HCT116 (cell line): ENCODE data around the gene FGF1. TPM values are rescaled to one million over a fixed set of nuclear protein-coding genes. Genes with fewer than 3 reads are reported as not detected.

Experiments
- ATAC-seq: fragments of 200-7000 bp; cut with Tn5 transposase; 2 replicates; pipeline ENCODE4 v1.9.1; 2020; ENCODE audit warnings: mild to moderate bottlenecking, moderate library complexity
- BruUV-seq: library from RNA; stranded (reverse); fragments of 400-500 nt; replicated peaks from 2 replicates; lab custom pipeline; 2021; lab: Mats Ljungman, UMichigan
- CTCF ChIA-PET: fragments of 300-600 bp; sonication (Branson Sonifier 250); formaldehyde crosslinking; loops from one replicate; lab custom pipeline; 2021; ENCODE audit warnings: antibody characterized with exemption; lab: Charles Lee
- POLR2A ChIA-PET: fragments of 300-600, 350-600 bp; sonication (Branson Sonifier 250); formaldehyde crosslinking; loops from one replicate; lab custom pipeline; 2021; ENCODE audit warnings: antibody characterized with exemption; lab: Charles Lee
- RAD21 ChIA-PET, 2 experiments: fragments of 300-600 bp; sonication (Branson Sonifier 250); formaldehyde crosslinking; loops; one replicate each; lab custom pipeline; 2023; ENCODE audit warnings: low total read pairs in 2 of 2; ENCODE audit not compliant: uncharacterized antibody in 2 of 2, unreplicated experiment in 2 of 2, low non-redundant PET in 1 of 2; lab: Charles Lee
- DNase-seq: peaks from one replicate; pipeline ENCODE4 v3.0.0-alpha.2; 2010; ENCODE audit warnings: low read depth, low spot score
- H2AFZ ChIP-seq: fragments of 200-600 bp; shearing (Covaris generic), sonication (generic); 2 replicates; pipeline ENCODE4 v1.6.1; 2017; ENCODE audit warnings: low read depth, mixed run types, mixed read lengths, antibody characterized with exemption, low read length; ENCODE audit not compliant: poor library complexity, severe bottlenecking
- H3K27ac ChIP-seq: 2 replicates; pipeline ENCODE4 v1.5.1; 2012; ENCODE audit warnings: low read depth, low read length
- H3K27me3 ChIP-seq: fragments of 200-600 bp; sonication (generic); 2 replicates; pipeline ENCODE4 v1.6.1; 2016; ENCODE audit warnings: mixed run types, low read length, mixed read lengths; ENCODE audit not compliant: insufficient read depth
- H3K36me3 ChIP-seq, 2 experiments: fragments of 200-500 bp in 1 of 2; fragments of 200-600 bp in 1 of 2; sonication (Bioruptor generic) in 1 of 2; sonication (generic) in 1 of 2; 2 replicates each; pipeline versions ENCODE4 v1.5.1 to v1.6.1; 2014 to 2016; ENCODE audit warnings: low read length in 2 of 2, inconsistent platforms in 1 of 2, mixed read lengths in 1 of 2, mixed run types in 1 of 2; ENCODE audit not compliant: insufficient read depth in 2 of 2, control insufficient read depth in 1 of 2
- H3K4me1 ChIP-seq, 2 experiments: fragments of 200-600 bp in 1 of 2; sonication (generic) in 1 of 2; 2 replicates each; pipeline versions ENCODE4 v1.5.1 to v1.6.1; 2012 to 2017; ENCODE audit warnings: low read length in 2 of 2, inconsistent platforms in 1 of 2, mild to moderate bottlenecking in 1 of 2, mixed read lengths in 1 of 2, mixed run types in 1 of 2, moderate library complexity in 1 of 2; ENCODE audit not compliant: insufficient read depth in 2 of 2, control insufficient read depth in 1 of 2
- H3K4me2 ChIP-seq: fragments of 200-600 bp; sonication (generic); 2 replicates; pipeline ENCODE4 v1.6.1; 2017; ENCODE audit warnings: mixed run types, low read length, mixed read lengths
- H3K4me3 ChIP-seq, 2 experiments: fragments of 200-600 bp in 1 of 2; sonication (generic) in 1 of 2; replicated peaks in 1 of 2; 2 replicates each; pipeline ENCODE4 v1.5.1; 2011 to 2016; ENCODE audit warnings: low read length in 2 of 2, control low read depth in 1 of 2, low read depth in 1 of 2, mild to moderate bottlenecking in 1 of 2, mixed read lengths in 1 of 2, mixed run types in 1 of 2
- H3K79me2 ChIP-seq: fragments of 200-600 bp; sonication (generic); 2 replicates; pipeline ENCODE4 v1.6.1; 2017; ENCODE audit warnings: mild to moderate bottlenecking, mixed run types, low read length, moderate library complexity, mixed read lengths; ENCODE audit not compliant: insufficient read depth
- H3K9ac ChIP-seq: fragments of 200-600 bp; sonication (generic); 2 replicates; pipeline ENCODE4 v1.6.1; 2016; ENCODE audit warnings: low read length, mixed read lengths
- H3K9me2 ChIP-seq: fragments of 200-600 bp; sonication (generic), shearing (Covaris generic); 2 replicates; pipeline ENCODE4 v1.6.1; 2017; ENCODE audit warnings: mixed run types, mild to moderate bottlenecking, moderate library complexity; ENCODE audit not compliant: insufficient read depth
- H3K9me3 ChIP-seq, 2 experiments: fragments of 200-500 bp in 1 of 2; fragments of 200-600 bp in 1 of 2; sonication (Bioruptor generic) in 1 of 2; sonication (generic) in 1 of 2; 2 replicates each; pipeline ENCODE4 v1.6.1; 2014 to 2017; ENCODE audit warnings: low read length in 2 of 2, mixed read lengths in 2 of 2, inconsistent platforms in 1 of 2, low read depth in 1 of 2, mild to moderate bottlenecking in 1 of 2, mixed run types in 1 of 2, moderate library complexity in 1 of 2; ENCODE audit not compliant: control insufficient read depth in 1 of 2, insufficient read depth in 1 of 2
- H4K20me1 ChIP-seq: fragments of 200-600 bp; sonication (generic), shearing (Covaris generic); 2 replicates; pipeline ENCODE4 v1.6.1; 2017; ENCODE audit warnings: mixed run types, mild to moderate bottlenecking, moderate library complexity; ENCODE audit not compliant: insufficient read depth
- CTCF ChIP-seq, 3 experiments: fragments of 200-600 bp in 1 of 3; sonication (generic) in 1 of 3; IDR thresholded peaks in 2 of 3; conservative IDR thresholded peaks in 1 of 3; 2 replicates each; pipeline ENCODE4 v1.5.1; 2012 to 2017; ENCODE audit warnings: low read depth in 2 of 3, low read length in 2 of 3, antibody characterized with exemption in 1 of 3, borderline replicate concordance in 1 of 3, control low read depth in 1 of 3, mild to moderate bottlenecking in 1 of 3, mixed read lengths in 1 of 3, mixed run types in 1 of 3, moderate library complexity in 1 of 3; ENCODE audit not compliant: insufficient read depth in 1 of 3
- EZH2 ChIP-seq: fragments of 200-600 bp; sonication (generic); IDR thresholded peaks from 2 replicates; pipeline ENCODE4 v1.6.1; 2017; ENCODE audit warnings: antibody characterized with exemption, mixed run types
- EZH2phosphoT487 ChIP-seq: fragments of 200-600 bp; IDR thresholded peaks from 2 replicates; pipeline ENCODE4 v1.6.1; 2018; ENCODE audit warnings: antibody characterized with exemption, borderline replicate concordance
- POLR2A ChIP-seq: IDR thresholded peaks from 2 replicates; pipeline ENCODE4 v1.7.0; 2011; ENCODE audit warnings: borderline replicate concordance; ENCODE audit not compliant: insufficient read depth, insufficient read length; ENCODE audit errors: extremely low read depth
- RAD21 ChIP-seq: IDR thresholded peaks from 2 replicates; pipeline ENCODE4 v1.6.1; 2012; ENCODE audit warnings: low read depth, mild to moderate bottlenecking
- YY1 ChIP-seq: IDR thresholded peaks from 2 replicates; pipeline ENCODE4 v1.6.1; 2011; ENCODE audit warnings: low read length, low read depth, moderate library complexity, mild to moderate bottlenecking; ENCODE audit not compliant: insufficient replicate concordance; ENCODE audit errors: extremely low read depth
- intact Hi-C: fragments of 100-400 bp; cut with micrococcal nuclease; formaldehyde crosslinking; loops from 2 replicates; pipeline ENCODE4 v1.10.0; 2022
- total RNA-seq: library from RNA; stranded (reverse); gene quantifications from one replicate; pipeline ENCODE4 v1.2.1, GENCODE V29; 2021; ENCODE audit not compliant: unreplicated experiment

FGF1 gene
- total RNA-seq, 1 experiment from 2014 or later = not detected

- peak overlapping the region; percentile 24 for H2AFZ ChIP-seq
- POLR2A ChIA-PET = interaction anchor here (1.2 to 1.3 kb wide), 2 partner anchors 10 to 43 kb away, joined by 3 to 4 read pairs; no protein-coding TSS in a partner anchor
- peak; percentile 98 for ATAC-seq
These were observed 30.3 kb downstream of the FGF1 start for GRCh38 chr5:142655339-142656267.

More at GRCh38 chr5:142655339-142656267, 30.3 kb downstream of the FGF1 start:
- Histone ChIP-seq H3K36me3 (no peaks in the 10 kb centered on the region), H3K9ac (no peak overlapping the region), H3K9me3 (no peaks in the 10 kb centered on the region), H3K79me2 (no peaks in the 10 kb centered on the region), H3K27me3 (no peaks in the 10 kb centered on the region), H3K9me2 (no peaks in the 10 kb centered on the region), H3K27ac (no peak overlapping the region), H3K4me2 (peak overlapping the region; percentile 16; the same call in 1 of the 2 replicates), H4K20me1 (no peaks in the 10 kb centered on the region), H3K4me3 (no peak overlapping the region), H3K4me1 (peaks cover 0 to 3% of the 10 kb centered on the region in 2 experiments; a peak in 1 of 4 replicates)
- BruUV-seq = no TSS peak
- TF ChIP-seq CTCF (IDR thresholded peaks at IDR 0.05 in 2 of 3, conservative IDR thresholded peaks at IDR 0.05 in 1 of 3; ENCODE audit: borderline replicate concordance in 1 of 3, insufficient read depth in 1 of 3, low read depth in 2 of 3, low read length in 2 of 3) = peak; percentile 96 to 99 (median 96)
- peak; percentile 99 for TF ChIP-seq RAD21
- no peak for TF ChIP-seq EZH2phosphoT487
- no peak for TF ChIP-seq EZH2
- TF ChIP-seq POLR2A = no peak
- peak; percentile 18 for TF ChIP-seq YY1
- RAD21 ChIA-PET = interaction anchor here (0.6 to 2.3 kb wide), 9 partner anchors 11 to 1164 kb away, joined by 3 to 25 read pairs (median 3); no protein-coding TSS in a partner anchor
- intact Hi-C loops = loop anchor here (1.0 to 2.0 kb wide), 5 partner anchors 44 to 503 kb away; no protein-coding TSS in a partner anchor
- peak; percentile 33 for DNase-seq
- CTCF ChIA-PET = interaction anchor here (0.6 to 3.1 kb wide), 32 partner anchors 10 to 644 kb away, joined by 3 to 83 read pairs (median 5); no protein-coding TSS in a partner anchor
